Ovary (tissue), 3 donors: ENCODE data around the gene TOM1L2.

ENCODE experiments used
- POLR2A ChIP-seq: fragments of 450-650 bp; IDR thresholded peaks from one replicate; pipeline ENCODE4 v1.6.1; 2017; ENCODE audit warnings: antibody characterized with exemption, mild to moderate bottlenecking, moderate library complexity
- TF ChIP-seq, protein P1 (sequence below), 3 donors: fragments of 450-650 bp in 2 of 3; fragments of 200-600 bp in 1 of 3; IDR thresholded peaks; one replicate each; pipeline versions ENCODE4 v1.5.1 to v1.8.0; 2016 to 2022; ENCODE audit warnings: antibody characterized with exemption in 3 of 3, mild to moderate bottlenecking in 1 of 3
- donor health status: DM: no; HTN: no; CAD: no.

- TF ChIP-seq, protein P1, sequence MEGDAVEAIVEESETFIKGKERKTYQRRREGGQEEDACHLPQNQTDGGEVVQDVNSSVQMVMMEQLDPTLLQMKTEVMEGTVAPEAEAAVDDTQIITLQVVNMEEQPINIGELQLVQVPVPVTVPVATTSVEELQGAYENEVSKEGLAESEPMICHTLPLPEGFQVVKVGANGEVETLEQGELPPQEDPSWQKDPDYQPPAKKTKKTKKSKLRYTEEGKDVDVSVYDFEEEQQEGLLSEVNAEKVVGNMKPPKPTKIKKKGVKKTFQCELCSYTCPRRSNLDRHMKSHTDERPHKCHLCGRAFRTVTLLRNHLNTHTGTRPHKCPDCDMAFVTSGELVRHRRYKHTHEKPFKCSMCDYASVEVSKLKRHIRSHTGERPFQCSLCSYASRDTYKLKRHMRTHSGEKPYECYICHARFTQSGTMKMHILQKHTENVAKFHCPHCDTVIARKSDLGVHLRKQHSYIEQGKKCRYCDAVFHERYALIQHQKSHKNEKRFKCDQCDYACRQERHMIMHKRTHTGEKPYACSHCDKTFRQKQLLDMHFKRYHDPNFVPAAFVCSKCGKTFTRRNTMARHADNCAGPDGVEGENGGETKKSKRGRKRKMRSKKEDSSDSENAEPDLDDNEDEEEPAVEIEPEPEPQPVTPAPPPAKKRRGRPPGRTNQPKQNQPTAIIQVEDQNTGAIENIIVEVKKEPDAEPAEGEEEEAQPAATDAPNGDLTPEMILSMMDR (IDR thresholded peaks at IDR 0.05), result no peak
- no peak for TF ChIP-seq POLR2A
These were observed 21.7 kb upstream of the TOM1L2 start for GRCh38 chr17:17993852-17994251.
